ENCODE results near the gene SCYGR5. TPM values are rescaled to one million over a fixed set of nuclear protein-coding genes. Genes with fewer than 3 reads are reported as not detected.

The SCYGR5 gene
- total and polyA plus RNA-seq, 2 experiments from 2014 or later: not detected

- TF ChIP-seq REST (IDR thresholded peaks at IDR 0.05; ENCODE audit: unreplicated experiment): no peak
Observed at GRCh38 chr2:227706859-227707258, 40.3 kb downstream of the SCYGR5 start (continued).

- Mint-ChIP-seq H3K4me1 (no peaks in the 10 kb centered on the region), H3K27ac (no peak overlapping the region), H3K36me3 (ENCODE audit: low read depth) (peaks cover 8% of the 10 kb centered on the region; the same call in 2 of the 3 replicates), H3K4me3 (no peak overlapping the region), H3K27me3 (ENCODE audit: insufficient read depth, low read depth, poor library complexity) (peaks cover 2% of the 10 kb centered on the region), H3K9me3 (peaks cover 10% of the 10 kb centered on the region; the same call in 2 of the 3 replicates)
- no peaks in the 10 kb centered on the region for H4K20me1 ChIP-seq (replicated peaks; ENCODE audit: insufficient read depth)
- ATAC-seq: no peak
- H3K4me2 ChIP-seq: no peak overlapping the region
- no peaks in the 10 kb centered on the region for H3K27me3 ChIP-seq (ENCODE audit: insufficient read depth)
- no peak overlapping the region for H3K27ac ChIP-seq (ENCODE audit: low read depth)
- no peaks in the 10 kb centered on the region for H3K79me2 ChIP-seq (replicated peaks; ENCODE audit: insufficient read depth)
- H2AFZ ChIP-seq: no peak overlapping the region
- no peak overlapping the region for H3K4me3 ChIP-seq
- H3K36me3 ChIP-seq (ENCODE audit: insufficient read depth): no peaks in the 10 kb centered on the region
- DNase-seq (ENCODE audit: low spot score): no peak
- no peaks in the 10 kb centered on the region for H3K9me2 ChIP-seq (ENCODE audit: insufficient read depth)
- no peaks in the 10 kb centered on the region for H3F3A ChIP-seq (replicated peaks; ENCODE audit: low read depth)
- H3K4me1 ChIP-seq (ENCODE audit: insufficient read depth): peaks cover 6% of the 10 kb centered on the region; the same call in 1 of the 2 replicates
- TF ChIP-seq EZH2phosphoT487 (IDR thresholded peaks at IDR 0.05; ENCODE audit: unreplicated experiment) (no peak), STAT1 (IDR thresholded peaks at IDR 0.05; ENCODE audit: unreplicated experiment) (no peak), POLR2AphosphoS5 (IDR thresholded peaks at IDR 0.05; ENCODE audit: low read depth) (no peak), REST (IDR thresholded peaks at IDR 0.05; ENCODE audit: unreplicated experiment) (no peak), CREB1 (CRISPR knock-in tag; IDR thresholded peaks at IDR 0.05; ENCODE audit: low read depth) (no peak), JUNB (IDR thresholded peaks at IDR 0.05; ENCODE audit: unreplicated experiment) (no peak), ETS1 (IDR thresholded peaks at IDR 0.05) (no peak), ZNF462 (CRISPR knock-in tag; IDR thresholded peaks at IDR 0.05) (no peak)
Observed at GRCh38 chr2:227707390-227707789, 40.8 kb downstream of the SCYGR5 start.
